22Rv1 (cell line): ENCODE results near the gene RAB43.

Experiments used
- CTCF ChIP-seq: fragments of 450-650 bp; IDR thresholded peaks from 2 replicates; pipeline ENCODE4 v1.5.1; 2017; ENCODE audit warnings: mild to moderate bottlenecking
- ZFX ChIP-seq: fragments of 450-650 bp; IDR thresholded peaks from 2 replicates; pipeline ENCODE4 v1.6.1; 2017; ENCODE audit warnings: antibody characterized with exemption, borderline replicate concordance

GRCh38 chr3:129084501-129084900 lies 37.1 kb downstream of the RAB43 start:
- no peak for TF ChIP-seq CTCF
- TF ChIP-seq ZFX = no peak
